Measurements from ENCODE around the gene NCOA6.

DNA sequence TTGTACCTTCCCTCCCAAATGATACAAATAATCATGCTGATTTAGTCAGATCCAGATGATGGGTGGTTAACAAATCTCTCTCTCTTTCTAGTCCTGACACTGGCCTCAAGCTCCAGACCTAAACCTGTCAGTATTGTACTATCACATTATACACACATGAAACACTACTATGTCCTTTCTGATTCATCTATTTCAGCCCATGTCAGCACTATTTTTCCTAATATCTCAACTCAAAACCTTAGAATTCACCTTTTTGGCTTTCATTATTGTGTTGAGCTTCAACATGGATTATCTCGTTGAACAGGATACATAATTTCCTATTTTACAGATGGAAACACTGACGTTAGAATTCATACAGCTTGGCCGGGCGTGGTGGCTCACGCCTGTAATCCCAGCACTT lies 152.0 kb downstream of the NCOA6 start:
- TF ChIP-seq, protein P1, sequence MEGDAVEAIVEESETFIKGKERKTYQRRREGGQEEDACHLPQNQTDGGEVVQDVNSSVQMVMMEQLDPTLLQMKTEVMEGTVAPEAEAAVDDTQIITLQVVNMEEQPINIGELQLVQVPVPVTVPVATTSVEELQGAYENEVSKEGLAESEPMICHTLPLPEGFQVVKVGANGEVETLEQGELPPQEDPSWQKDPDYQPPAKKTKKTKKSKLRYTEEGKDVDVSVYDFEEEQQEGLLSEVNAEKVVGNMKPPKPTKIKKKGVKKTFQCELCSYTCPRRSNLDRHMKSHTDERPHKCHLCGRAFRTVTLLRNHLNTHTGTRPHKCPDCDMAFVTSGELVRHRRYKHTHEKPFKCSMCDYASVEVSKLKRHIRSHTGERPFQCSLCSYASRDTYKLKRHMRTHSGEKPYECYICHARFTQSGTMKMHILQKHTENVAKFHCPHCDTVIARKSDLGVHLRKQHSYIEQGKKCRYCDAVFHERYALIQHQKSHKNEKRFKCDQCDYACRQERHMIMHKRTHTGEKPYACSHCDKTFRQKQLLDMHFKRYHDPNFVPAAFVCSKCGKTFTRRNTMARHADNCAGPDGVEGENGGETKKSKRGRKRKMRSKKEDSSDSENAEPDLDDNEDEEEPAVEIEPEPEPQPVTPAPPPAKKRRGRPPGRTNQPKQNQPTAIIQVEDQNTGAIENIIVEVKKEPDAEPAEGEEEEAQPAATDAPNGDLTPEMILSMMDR (conservative IDR thresholded peaks at IDR 0.05 in 1 of 2, IDR thresholded peaks at IDR 0.05 in 1 of 2; ENCODE audit: extremely low read depth in 1 of 2, insufficient read depth in 1 of 2, low read depth in 1 of 2, low read length in 2 of 2): no peak
- no peak for TF ChIP-seq EZH2 (IDR thresholded peaks at IDR 0.05; ENCODE audit: borderline replicate concordance, low read length)
